Measurements from ENCODE around the gene KLF11. TPM values are rescaled to one million over a fixed set of nuclear protein-coding genes. Genes with fewer than 3 reads are reported as not detected.
"Not testable (repeated sequence)": the region's sequence is repeated elsewhere in the genome, so short reads cannot be mapped to it uniquely, and the experiment has no call there.

Gene KLF11
- total and polyA plus RNA-seq, 2 experiments from 2014 or later, result 4.8 to 6.6 TPM

DNA sequence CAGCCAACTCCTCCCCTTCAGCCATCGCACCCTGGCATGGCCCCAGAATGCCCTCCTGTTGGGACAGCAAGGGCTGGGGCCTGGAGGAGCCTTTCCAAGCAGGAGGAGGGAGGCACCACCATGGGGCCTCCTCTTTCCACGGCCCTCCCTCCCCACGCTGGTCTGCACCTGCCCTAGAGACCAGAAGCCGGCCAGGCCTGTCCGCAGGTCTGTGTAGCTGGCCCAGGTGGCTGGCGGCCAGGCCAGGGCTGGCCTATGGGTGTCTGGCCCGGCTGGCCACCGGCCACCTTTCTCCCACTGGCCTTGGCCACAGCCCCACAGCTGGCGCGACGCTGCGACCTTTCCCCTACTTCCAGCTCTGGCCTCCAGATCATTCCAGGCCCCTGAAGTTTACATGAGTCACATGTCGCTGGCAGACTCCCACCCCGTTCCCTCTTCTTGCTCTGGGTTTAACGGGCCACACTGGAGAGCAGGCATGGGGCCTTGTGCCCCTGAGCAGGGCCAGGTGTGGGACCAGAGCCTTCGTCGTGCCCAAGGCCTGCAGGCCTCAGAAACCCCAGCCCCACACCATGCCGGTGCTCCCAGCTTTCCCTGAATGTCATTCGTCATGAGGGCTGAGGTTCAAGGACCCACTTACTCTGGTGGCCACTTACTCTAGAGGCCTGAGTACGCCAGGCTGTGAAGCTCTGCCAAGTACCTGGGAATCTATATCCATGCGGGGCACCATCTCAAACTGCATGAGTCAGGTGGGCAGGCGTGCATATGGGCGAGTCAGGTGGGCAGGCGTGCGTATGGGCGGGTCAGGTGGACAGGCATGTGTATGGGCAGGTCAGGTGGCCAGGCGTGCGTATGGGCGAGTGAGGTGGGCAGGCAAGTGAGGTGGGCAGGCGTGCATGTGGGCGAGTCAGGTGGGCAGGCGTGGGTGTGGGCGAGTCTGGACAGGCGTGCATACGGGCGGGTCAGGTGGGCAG lies 33.3 kb upstream of the KLF11 start:
- no peaks in the 10 kb centered on the region for H3K9me3 ChIP-seq (ENCODE audit: low read depth)
- no peak overlapping the region for H3K27ac ChIP-seq
- no peak for TF ChIP-seq EZH2 (IDR thresholded peaks at IDR 0.05; ENCODE audit: insufficient read depth, poor library complexity, severe bottlenecking)
- no peak for TF ChIP-seq EZH2phosphoT487 (IDR thresholded peaks at IDR 0.05; ENCODE audit: insufficient read depth, low read depth)

DNA sequence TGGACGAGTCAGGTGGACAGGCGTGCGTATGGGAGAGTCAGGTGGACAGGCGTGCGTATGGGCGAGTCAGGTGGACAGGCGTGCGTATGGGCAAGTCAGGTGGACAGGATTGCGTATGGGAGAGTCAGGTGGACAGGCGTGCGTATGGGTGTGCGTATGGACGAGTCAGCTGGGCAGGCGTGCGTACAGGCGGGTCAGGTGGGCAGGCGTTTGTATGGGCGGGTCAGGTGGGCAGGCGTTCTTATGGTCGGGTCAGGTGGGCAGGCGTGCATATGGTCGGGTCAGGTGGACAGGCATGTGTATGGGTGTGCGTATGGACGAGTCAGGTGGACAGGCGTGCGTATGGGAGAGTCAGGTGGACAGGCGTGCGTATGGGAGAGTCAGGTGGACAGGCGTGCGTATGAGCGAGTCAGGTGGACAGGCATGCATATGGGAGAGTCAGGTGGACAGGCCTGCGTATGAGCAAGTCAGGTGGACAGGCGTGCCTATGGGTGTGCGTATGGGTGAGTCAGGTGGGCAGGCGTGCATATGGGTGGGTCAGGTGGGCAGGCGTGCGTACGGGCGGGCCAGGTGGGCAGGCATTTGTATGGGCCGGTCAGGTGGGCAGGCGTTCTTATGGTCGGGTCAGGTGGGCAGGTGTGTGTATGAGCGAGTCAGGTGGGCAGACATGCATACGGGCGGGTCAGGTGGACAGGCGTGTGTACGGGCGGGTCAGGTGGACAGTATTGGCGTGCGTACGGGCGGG lies 32.3 kb upstream of the KLF11 start:
- DNase-seq; in situ Hi-C loops (cut with MboI); H3K9ac ChIP-seq; H3K4me2 ChIP-seq (ENCODE audit: unreplicated experiment); H3K79me2 ChIP-seq (ENCODE audit: insufficient read depth); H3K9me3 ChIP-seq (ENCODE audit: low read depth); H2AFZ ChIP-seq; H3K9me2 ChIP-seq (ENCODE audit: insufficient read depth); H3K27ac ChIP-seq; H4K20me1 ChIP-seq (ENCODE audit: insufficient read depth); H3K36me3 ChIP-seq (ENCODE audit: low read depth); H3K27me3 ChIP-seq (replicated peaks; ENCODE audit: insufficient read depth); H3K4me3 ChIP-seq: not testable (repeated sequence)
- H3K4me1 ChIP-seq (ENCODE audit: insufficient read depth), result peaks cover 20% of the 10 kb centered on the region
- WGBS, 2 experiments (ENCODE audit: low coverage in 1 of 2, low lambda C conversion rate in 2 of 2, missing lambda C conversion rate in 2 of 2), result 94% methylated on average over 30 to 52 of the region's 52 CpGs
- H3F3A ChIP-seq (ENCODE audit: insufficient read depth), result peaks cover 17% of the 10 kb centered on the region

More for the DNA sequence above, 33.3 kb upstream of the KLF11 start:
- DNase-seq, result peak; percentile 57
- no peaks in the 10 kb centered on the region for H3K36me3 ChIP-seq (ENCODE audit: low read depth)
- H3K79me2 ChIP-seq (ENCODE audit: insufficient read depth), result no peaks in the 10 kb centered on the region
- peaks cover 20% of the 10 kb centered on the region for H3K4me1 ChIP-seq (ENCODE audit: insufficient read depth)
- no peaks in the 10 kb centered on the region for H3K27me3 ChIP-seq (replicated peaks; ENCODE audit: insufficient read depth)
- no peaks in the 10 kb centered on the region for H3K9me2 ChIP-seq (ENCODE audit: insufficient read depth)
- 75 to 78% methylated on average over 31 to 34 of the region's 36 CpGs for WGBS, 2 experiments (ENCODE audit: low coverage in 1 of 2, low lambda C conversion rate in 2 of 2, missing lambda C conversion rate in 2 of 2)
- H4K20me1 ChIP-seq (ENCODE audit: insufficient read depth), result no peaks in the 10 kb centered on the region
- no peak overlapping the region for H3K4me2 ChIP-seq (ENCODE audit: unreplicated experiment)
- H2AFZ ChIP-seq, result no peak overlapping the region
- in situ Hi-C loops (cut with MboI), result no loop called here
- H3F3A ChIP-seq (ENCODE audit: insufficient read depth), result peaks cover 17% of the 10 kb centered on the region
- H3K4me3 ChIP-seq, result no peak overlapping the region
- H3K9ac ChIP-seq, result no peak overlapping the region

DNA sequence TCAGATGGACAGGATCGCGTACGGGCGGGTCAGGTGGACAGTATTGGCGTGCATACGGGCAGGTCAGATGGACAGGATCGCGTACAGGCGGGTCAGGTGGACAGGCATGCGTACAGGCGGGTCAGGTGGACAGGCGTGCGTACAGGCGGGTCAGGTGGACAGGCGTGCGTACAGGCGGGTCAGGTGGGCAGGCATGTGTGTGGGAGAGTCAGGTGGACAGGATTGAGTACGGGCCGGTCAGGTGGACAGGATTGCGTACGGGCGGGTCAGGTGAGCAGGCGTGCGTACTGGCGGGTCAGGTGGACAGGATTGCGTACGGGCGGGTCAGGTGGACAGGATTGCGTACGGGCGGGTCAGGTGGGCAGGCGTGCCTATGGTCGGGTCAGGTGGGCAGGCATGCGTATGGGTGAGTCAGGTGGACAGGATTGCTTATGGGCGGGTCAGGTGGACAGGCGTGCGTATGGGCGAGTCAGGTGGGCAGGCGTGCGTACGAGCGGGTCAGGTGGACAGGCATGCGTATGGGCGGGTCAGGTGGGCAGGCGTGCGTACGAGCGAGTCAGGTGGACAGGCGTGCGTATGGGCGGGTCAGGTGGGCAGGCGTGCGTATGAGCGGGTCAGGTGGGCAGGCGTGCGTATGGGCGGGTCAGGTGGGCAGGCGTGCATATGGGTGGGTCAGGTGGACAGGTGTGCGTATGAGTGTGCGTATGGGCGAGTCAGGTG lies 31.6 kb upstream of the KLF11 start:
- DNase-seq; H3K27me3 ChIP-seq (replicated peaks; ENCODE audit: insufficient read depth); H3K4me3 ChIP-seq; in situ Hi-C loops (cut with MboI); H3K9ac ChIP-seq; H3K27ac ChIP-seq; H3K9me3 ChIP-seq (ENCODE audit: low read depth); H3K36me3 ChIP-seq (ENCODE audit: low read depth); H2AFZ ChIP-seq; H4K20me1 ChIP-seq (ENCODE audit: insufficient read depth); H3K79me2 ChIP-seq (ENCODE audit: insufficient read depth); H3K4me2 ChIP-seq (ENCODE audit: unreplicated experiment); H3K9me2 ChIP-seq (ENCODE audit: insufficient read depth): not testable (repeated sequence)
- Histone ChIP-seq H3K4me1 (ENCODE audit: insufficient read depth) (peaks cover 20% of the 10 kb centered on the region), H3F3A (ENCODE audit: insufficient read depth) (peaks cover 17% of the 10 kb centered on the region)
- WGBS, 2 experiments (ENCODE audit: low coverage in 1 of 2, low lambda C conversion rate in 2 of 2, missing lambda C conversion rate in 2 of 2), result 89 to 90% methylated on average over 18 to 61 of the region's 61 CpGs

DNA sequence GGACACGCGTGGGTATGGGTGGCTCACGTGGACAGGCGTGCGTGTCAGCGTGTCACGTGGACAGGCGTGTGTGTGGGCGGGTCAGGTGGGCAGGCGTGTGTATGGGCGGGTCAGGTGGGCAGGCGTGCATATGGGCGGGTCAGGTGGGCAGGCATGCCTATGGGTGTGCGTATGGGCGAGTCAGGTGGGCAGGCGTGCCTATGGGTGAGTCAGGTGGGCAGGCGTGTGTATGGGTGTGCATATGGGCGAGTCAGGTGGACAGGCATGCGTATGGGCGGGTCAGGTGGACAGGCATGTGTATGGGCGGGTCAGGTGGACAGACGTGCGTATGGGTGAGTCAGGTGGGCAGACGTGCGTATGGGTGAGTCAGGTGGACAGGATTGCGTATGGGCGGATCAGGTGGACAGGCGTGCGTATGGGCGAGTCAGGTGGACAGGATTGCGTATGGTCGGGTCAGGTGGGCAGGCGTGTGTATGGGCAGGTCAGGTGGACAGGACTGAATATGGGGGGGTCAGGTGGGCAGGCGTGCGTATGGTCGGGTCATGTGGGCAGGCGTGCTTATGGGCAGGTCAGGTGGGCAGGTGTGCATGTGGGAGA lies 30.9 kb upstream of the KLF11 start:
- H3K9me3 ChIP-seq (ENCODE audit: low read depth); H3K36me3 ChIP-seq (ENCODE audit: low read depth); H3K4me3 ChIP-seq; H3K79me2 ChIP-seq (ENCODE audit: insufficient read depth); H3K27me3 ChIP-seq (replicated peaks; ENCODE audit: insufficient read depth); in situ Hi-C loops (cut with MboI); H3K4me2 ChIP-seq (ENCODE audit: unreplicated experiment); H2AFZ ChIP-seq; H3K9ac ChIP-seq; H4K20me1 ChIP-seq (ENCODE audit: insufficient read depth); H3K9me2 ChIP-seq (ENCODE audit: insufficient read depth); DNase-seq; H3K27ac ChIP-seq: not testable (repeated sequence)
- Histone ChIP-seq H3F3A (ENCODE audit: insufficient read depth) (peaks cover 15% of the 10 kb centered on the region), H3K4me1 (ENCODE audit: insufficient read depth) (peaks cover 17% of the 10 kb centered on the region)
- 89 to 91% methylated on average over 19 to 35 of the region's 37 CpGs for WGBS, 2 experiments (ENCODE audit: low coverage in 1 of 2, low lambda C conversion rate in 2 of 2, missing lambda C conversion rate in 2 of 2)

Data from GM23248 (cell line).